IPS-18c (cell line): Measurements from ENCODE around the gene ADPRS.

Experiments
- H3K4me3 ChIP-seq: 2 replicates; pipeline ENCODE4 v1.7.0; 2013; ENCODE audit warnings: low read depth, mild to moderate bottlenecking, low read length, moderate library complexity; ENCODE audit not compliant: insufficient read depth
- H3K9me3 ChIP-seq: one replicate; pipeline ENCODE4 v1.6.1; 2013; ENCODE audit warnings: mild to moderate bottlenecking, low read length, moderate library complexity; ENCODE audit not compliant: control insufficient read depth, insufficient read depth

Gene ADPRS

DNA sequence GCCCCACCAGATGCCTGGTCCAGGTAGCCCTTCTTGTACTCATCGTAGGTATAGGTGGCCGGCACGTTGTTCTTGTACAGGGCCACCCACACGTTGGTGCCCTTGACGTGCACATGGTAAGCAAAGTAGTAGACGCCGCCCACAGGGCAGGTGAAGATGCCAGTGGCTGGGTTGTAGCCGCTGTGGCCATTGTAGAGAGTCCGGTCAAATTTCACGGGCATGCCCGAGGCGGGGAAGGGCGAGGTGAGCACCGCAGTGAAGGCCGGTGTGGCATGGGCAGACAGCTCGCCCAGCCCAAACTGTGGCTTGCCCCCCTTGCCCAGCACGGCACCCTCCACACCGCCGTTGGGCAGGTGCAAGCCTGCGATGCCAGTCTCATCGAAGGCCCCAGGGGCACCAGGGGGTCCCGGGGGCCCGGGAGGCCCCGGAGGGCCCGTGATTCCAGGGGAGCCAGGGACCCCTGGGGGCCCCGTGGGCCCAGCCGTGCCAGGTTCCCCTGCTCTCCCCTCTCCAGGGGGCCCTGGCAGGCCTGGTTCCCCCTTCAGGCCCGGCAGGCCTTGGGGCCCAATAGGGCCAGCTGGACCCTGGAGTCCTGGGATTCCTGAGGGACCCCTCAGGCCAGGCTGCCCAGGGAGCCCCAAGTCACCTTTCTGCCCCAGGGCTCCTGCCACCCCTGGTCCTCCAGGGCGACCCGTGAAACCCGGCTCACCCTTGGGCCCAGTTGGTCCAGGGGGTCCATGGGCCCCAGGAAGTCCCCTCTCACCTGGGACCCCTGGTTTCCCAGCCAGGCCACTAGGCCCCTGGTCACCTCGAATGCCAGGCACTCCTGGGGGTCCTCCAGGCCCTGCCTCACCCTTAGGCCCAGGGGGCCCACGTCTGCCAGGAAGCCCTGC lies 9.2 kb downstream of the ADPRS start:
- no peak overlapping the region for H3K4me3 ChIP-seq

GRCh38 chr1:36098650-36099365 lies 10.1 kb downstream of the ADPRS start:
- H3K4me3 ChIP-seq = no peak overlapping the region

More for the DNA sequence above, 9.2 kb downstream of the ADPRS start:
- H3K9me3 ChIP-seq = no peaks in the 10 kb centered on the region

DNA sequence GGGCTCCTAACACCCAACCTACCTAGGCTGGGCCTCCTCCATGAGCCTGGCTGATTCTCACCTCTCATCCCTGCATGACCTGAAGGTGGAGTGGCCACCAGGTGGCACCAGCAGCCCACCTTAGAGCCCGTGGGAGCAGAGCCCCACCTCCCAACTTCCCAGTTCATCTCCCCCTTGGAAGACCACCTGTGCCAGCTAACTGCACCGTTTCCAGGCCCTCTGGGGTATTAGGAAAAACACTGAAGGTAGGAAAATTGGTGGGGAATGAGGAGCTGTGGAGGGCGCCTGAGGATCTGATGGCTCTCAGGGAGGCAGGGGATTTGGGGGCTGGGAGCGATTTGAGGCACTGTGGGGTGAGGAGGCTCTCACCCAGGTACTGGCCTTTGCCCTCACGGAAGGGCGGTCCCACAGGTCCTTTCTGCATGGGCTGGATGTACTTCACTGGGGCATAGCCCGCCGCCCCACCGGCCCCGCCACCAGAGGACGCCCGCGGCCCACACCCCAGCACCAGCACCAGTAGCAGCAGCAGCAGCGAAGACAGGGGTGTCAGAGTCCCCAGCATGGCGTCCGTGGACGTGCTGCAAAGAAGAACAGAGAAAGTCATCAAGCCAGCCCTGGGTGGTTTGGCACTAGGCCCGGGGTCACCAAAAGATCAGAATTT lies 11.1 kb downstream of the ADPRS start:
- H3K4me3 ChIP-seq = no peak overlapping the region

More at GRCh38 chr1:36098650-36099365, 10.1 kb downstream of the ADPRS start:
- no peaks in the 10 kb centered on the region for H3K9me3 ChIP-seq

GRCh38 chr1:36100376-36100775 lies 11.7 kb downstream of the ADPRS start:
- H3K4me3 ChIP-seq = no peak overlapping the region
- no peaks in the 10 kb centered on the region for H3K9me3 ChIP-seq

More for the DNA sequence above, 11.1 kb downstream of the ADPRS start:
- no peaks in the 10 kb centered on the region for H3K9me3 ChIP-seq

DNA sequence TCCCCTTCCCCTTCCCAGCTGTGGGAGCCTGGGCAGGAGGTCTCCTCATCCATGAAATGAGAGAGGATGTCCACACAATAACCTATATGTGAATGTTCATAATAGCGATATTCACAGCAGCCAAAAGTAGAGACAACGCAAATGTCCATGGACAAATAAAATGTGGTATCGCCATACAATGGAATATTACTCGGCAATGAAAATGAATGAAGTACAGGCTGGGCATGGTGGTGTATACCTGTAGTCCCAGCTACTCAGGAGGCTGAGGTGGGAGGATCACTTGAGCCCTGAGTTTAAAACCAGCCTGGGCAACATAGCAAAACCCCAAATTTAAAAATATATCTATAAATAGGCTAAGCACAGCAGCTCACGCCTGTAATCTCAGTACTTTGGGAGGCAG lies 12.9 kb downstream of the ADPRS start:
- H3K4me3 ChIP-seq = no peak overlapping the region
- H3K9me3 ChIP-seq = no peaks in the 10 kb centered on the region

GRCh38 chr1:36106269-36106668 lies 17.6 kb downstream of the ADPRS start:
- no peaks in the 10 kb centered on the region for H3K9me3 ChIP-seq
- no peak overlapping the region for H3K4me3 ChIP-seq

- Histone ChIP-seq H3K4me3 (no peak overlapping the region), H3K9me3 (no peaks in the 10 kb centered on the region)
Observed at GRCh38 chr1:36107394-36107793, 18.7 kb downstream of the ADPRS start.

- no peaks in the 10 kb centered on the region for H3K9me3 ChIP-seq
- H3K4me3 ChIP-seq = no peak overlapping the region
Observed at GRCh38 chr1:36108314-36108713, 19.6 kb downstream of the ADPRS start.

DNA sequence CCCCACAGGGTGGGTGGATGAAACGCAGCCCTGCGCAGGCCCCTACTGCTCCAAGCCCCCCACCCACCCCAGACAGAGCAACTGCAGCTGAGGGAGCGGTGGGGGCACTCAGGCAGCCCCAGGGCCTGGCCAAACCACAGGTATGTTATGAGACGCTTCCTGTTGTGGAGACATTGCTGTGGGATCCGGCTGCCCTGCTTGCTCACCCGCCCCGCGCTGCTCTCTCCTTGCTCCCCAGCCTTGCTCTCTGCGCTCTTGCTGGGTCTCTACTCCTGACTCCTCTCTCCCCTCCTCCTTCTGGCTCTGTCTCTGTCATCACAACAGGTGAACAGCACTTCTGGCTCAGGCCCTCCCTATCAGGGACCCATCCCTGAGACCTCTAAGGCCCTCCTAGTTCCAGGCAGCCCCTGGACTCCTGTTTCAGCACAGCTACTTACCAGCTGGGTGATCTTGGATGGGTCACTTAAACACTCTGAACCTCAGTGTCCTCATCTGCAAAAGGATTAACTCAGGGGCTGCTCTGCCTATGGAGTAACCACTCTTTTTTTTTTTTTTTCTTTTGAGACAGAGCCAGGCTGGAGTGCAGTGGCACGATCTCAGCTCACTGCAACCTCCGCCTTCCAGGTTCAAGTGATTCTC lies 20.5 kb downstream of the ADPRS start:
- no peak overlapping the region for H3K4me3 ChIP-seq
- no peaks in the 10 kb centered on the region for H3K9me3 ChIP-seq

DNA sequence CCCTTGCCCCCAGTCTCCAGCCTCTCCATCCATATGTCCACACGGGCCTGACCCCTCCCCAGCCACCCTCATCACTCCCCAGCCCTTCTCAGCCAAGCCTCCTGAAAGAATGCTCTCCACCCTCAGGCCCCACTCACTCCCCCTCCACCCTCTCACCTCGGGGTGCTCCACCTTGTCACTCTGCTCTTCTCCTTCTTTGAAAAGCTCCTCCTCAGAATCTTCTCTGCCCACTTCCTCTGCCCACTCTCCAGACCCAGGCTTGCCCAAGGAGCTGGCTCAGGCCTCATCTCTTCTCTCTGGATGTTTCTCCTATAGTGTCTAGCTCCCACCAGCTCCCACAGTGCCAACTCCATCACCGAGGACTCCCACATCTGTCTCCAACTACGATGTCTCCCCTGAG lies 22.5 kb downstream of the ADPRS start:
- H3K4me3 ChIP-seq = no peak overlapping the region
- H3K9me3 ChIP-seq = no peaks in the 10 kb centered on the region

GRCh38 chr1:36112823-36113222 lies 24.1 kb downstream of the ADPRS start:
- no peaks in the 10 kb centered on the region for H3K9me3 ChIP-seq
- no peak overlapping the region for H3K4me3 ChIP-seq

- no peaks in the 10 kb centered on the region for H3K9me3 ChIP-seq
- H3K4me3 ChIP-seq = no peak overlapping the region
Observed at GRCh38 chr1:36114371-36114770, 25.7 kb downstream of the ADPRS start.

DNA sequence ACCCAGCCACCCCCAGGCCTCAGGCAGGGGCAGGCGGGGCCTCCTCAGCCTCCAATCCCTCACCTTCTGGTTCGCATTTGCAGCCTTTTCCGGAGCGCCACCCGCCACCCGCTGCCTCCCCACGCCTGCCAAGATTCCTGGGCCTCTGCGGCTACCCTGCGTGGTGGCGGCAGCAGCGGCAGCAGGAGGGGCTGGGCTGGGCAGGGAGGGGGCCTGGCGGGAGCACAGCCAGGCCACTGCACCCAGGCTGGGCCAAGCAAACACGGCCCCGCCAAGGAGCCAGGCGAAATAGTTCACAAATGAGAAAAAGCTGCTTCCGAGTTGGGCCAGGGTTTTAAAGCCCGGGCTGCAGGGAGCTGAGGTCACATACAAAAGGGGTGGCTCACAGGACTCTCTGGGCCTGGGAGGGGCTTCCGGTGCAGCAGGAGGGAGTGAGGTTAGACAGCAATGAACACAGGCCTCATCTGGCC lies 26.5 kb downstream of the ADPRS start:
- Histone ChIP-seq H3K4me3 (no peak overlapping the region), H3K9me3 (no peaks in the 10 kb centered on the region)

DNA sequence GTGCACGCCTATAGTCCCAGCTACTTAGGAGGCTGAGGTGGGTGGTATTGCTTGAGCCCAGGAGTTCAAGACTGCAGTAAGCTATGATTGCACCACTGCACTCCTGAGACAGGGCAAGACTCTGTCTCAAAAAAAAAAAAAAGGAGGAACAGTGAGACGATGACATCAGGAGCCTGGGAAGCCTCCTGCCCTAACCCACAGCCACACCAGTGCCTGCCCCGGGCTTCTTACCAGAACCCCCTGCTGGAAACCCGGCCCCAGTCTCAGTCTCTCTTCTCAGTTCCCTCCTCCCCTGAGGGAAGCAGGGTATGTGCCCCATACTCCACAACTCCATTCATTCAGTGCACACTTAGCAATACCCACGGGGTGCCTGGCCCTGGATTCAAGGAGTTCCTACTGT lies 27.2 kb downstream of the ADPRS start:
- H3K9me3 ChIP-seq = no peaks in the 10 kb centered on the region

DNA sequence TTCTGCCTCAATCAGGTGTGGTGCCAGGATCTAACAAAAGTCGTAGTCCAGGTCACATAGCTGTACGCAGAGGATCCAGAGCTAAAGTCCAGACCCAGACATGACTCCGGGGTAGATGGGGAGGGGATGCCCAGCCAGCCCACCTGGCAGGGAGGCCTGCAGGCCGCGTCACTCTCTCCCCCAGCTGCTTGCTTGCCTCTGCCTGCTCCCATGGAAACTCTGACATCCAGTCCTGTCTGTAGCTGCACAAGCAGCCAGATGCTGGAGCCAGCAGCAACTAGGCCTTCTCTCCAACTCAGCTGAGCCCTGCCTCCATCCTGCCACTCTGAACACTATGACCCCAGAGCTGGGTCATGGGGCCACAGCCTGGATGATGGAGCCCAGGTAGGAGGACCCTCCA lies 28.2 kb downstream of the ADPRS start:
- Histone ChIP-seq H3K9me3 (no peaks in the 10 kb centered on the region), H3K4me3 (no peak overlapping the region)

More for the DNA sequence above, 27.2 kb downstream of the ADPRS start:
- no peak overlapping the region for H3K4me3 ChIP-seq

GRCh38 chr1:36118447-36119204 lies 29.9 kb downstream of the ADPRS start:
- Histone ChIP-seq H3K9me3 (no peaks in the 10 kb centered on the region), H3K4me3 (no peak overlapping the region)

- Histone ChIP-seq H3K9me3 (no peaks in the 10 kb centered on the region), H3K4me3 (no peak overlapping the region)
Observed at GRCh38 chr1:36119456-36119855, 30.8 kb downstream of the ADPRS start.
